H1 (cell line): Measurements from ENCODE around the gene NAGS. TPM values are rescaled to one million over a fixed set of nuclear protein-coding genes. Genes with fewer than 3 reads are reported as not detected.
A peak's percentile ranks its signal among the peaks of the same experiment; 100 is the strongest.

ENCODE experiments used
- CREB1 ChIP-seq: IDR thresholded peaks from 2 replicates; pipeline ENCODE4 v1.6.1; 2012; ENCODE audit warnings: inconsistent platforms
- EP300 ChIP-seq, 2 experiments: IDR thresholded peaks; 1 replicate in 1 of 2; 2 replicates in 1 of 2; pipeline ENCODE4 v1.6.1; 2011 to 2012; ENCODE audit warnings: low read depth in 2 of 2, low read length in 2 of 2, mild to moderate bottlenecking in 2 of 2, borderline replicate concordance in 1 of 2, inconsistent platforms in 1 of 2, moderate library complexity in 1 of 2
- GTF2F1 ChIP-seq: IDR thresholded peaks from 2 replicates; pipeline ENCODE4 v1.6.1; 2012; ENCODE audit warnings: low read depth, low read length, improper control_type of control experiment, borderline replicate concordance
- JUN ChIP-seq: IDR thresholded peaks from 2 replicates; pipeline ENCODE4 v1.6.1; 2011; ENCODE audit warnings: low read depth, mild to moderate bottlenecking, improper control_type of control experiment, low read length
- MAFK ChIP-seq: IDR thresholded peaks from 2 replicates; pipeline ENCODE4 v1.6.1; 2012; ENCODE audit warnings: low read depth, mild to moderate bottlenecking, improper control_type of control experiment, low read length
- PHF8 ChIP-seq: fragments of 200-600 bp; sonication (generic); conservative IDR thresholded peaks from 2 replicates; pipeline ENCODE4 v1.7.1; 2012; ENCODE audit warnings: low read depth, mild to moderate bottlenecking, inconsistent platforms, low read length, moderate library complexity
- SP4 ChIP-seq: IDR thresholded peaks from 2 replicates; pipeline ENCODE4 v1.6.1; 2012; ENCODE audit warnings: low read length, inconsistent platforms
- TCF12 ChIP-seq: IDR thresholded peaks from 2 replicates; pipeline ENCODE4 v1.6.1; 2011; ENCODE audit warnings: low read depth, mild to moderate bottlenecking, low read length
- YY1 ChIP-seq: IDR thresholded peaks from 2 replicates; pipeline ENCODE4 v1.6.1; 2011; ENCODE audit warnings: low read depth, mild to moderate bottlenecking, low read length
- ZNF274 ChIP-seq: IDR thresholded peaks from 2 replicates; pipeline ENCODE4 v1.7.0; 2012; ENCODE audit warnings: low read length, borderline replicate concordance; ENCODE audit errors: extremely low read depth
- polyA plus RNA-seq, 7 experiments: library from polyadenylated mRNA; depleted of rRNA in 3 of 7; stranded (reverse) in 5 of 7; unstranded in 2 of 7; fragments of >200 nt in 5 of 7; fragments of 200-250 nt in 2 of 7; gene quantifications; 1 replicate in 5 of 7; 2 replicates in 1 of 7; 4 replicates in 1 of 7; pipeline versions ENCODE4 v1.2.1 to v1.2.3, GENCODE V29; 2011 to 2013; ENCODE audit warnings: missing spikeins in 2 of 7, mixed read lengths in 2 of 7
- total RNA-seq: library from RNA; stranded (reverse); fragmentation: NEBNext Ultra II Directional; extraction: Animal tissue kit (Norgen Biotek cat#: 25700); gene quantifications from 2 replicates; pipeline ENCODE4 v1.2.1, GENCODE V29; 2021
- TF ChIP-seq, protein P1 (sequence below): fragments of 300-600 bp; sonication (generic); IDR thresholded peaks from 2 replicates; pipeline ENCODE4 v1.7.1; 2012; ENCODE audit warnings: low read length, moderate library complexity, mild to moderate bottlenecking, inconsistent platforms; ENCODE audit not compliant: insufficient replicate concordance

Gene NAGS
- total and polyA plus RNA-seq, 2 of the 8 experiments (the other 6 are each of a cell fraction or from before 2014, with no cell fraction given), result 4.0 to 5.1 TPM

DNA sequence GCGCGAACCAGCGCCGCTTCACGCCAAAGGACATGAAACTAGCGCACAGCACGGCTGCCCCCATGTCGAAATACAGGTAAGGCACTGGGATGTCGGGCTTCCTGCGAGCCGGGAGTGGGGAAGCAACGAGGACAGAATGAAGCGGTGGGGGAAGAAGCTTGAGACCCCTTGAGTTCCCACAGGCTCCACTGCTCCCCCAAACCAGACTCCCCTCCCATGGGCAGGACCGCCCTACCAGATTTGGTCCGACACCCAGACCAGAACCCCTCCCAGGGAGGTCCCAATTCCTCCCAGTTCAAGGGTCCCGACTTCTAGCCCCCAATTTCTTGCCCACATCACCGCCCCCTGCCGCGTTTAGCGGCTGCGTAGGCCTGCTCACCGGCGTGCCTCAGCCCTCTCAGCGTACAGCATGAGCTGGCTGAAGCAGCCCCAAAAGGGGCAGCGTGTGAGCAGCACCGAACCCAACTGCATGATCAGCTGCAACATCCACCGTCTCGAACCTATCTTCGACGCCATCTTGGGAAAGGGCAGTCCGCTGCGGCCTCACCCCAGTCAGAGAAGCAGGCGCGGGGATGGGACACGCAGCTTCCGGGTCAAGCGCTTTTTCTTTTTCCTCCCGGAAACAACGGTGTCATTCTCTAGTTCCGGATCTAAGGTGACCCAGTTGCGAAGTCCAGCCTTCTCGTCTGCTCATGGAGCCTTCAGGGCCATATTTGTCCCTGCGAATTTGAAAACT is 10.2 kb downstream of the NAGS start, which contains the start of gene TMEM101 (continued):
- TF ChIP-seq, protein P1, sequence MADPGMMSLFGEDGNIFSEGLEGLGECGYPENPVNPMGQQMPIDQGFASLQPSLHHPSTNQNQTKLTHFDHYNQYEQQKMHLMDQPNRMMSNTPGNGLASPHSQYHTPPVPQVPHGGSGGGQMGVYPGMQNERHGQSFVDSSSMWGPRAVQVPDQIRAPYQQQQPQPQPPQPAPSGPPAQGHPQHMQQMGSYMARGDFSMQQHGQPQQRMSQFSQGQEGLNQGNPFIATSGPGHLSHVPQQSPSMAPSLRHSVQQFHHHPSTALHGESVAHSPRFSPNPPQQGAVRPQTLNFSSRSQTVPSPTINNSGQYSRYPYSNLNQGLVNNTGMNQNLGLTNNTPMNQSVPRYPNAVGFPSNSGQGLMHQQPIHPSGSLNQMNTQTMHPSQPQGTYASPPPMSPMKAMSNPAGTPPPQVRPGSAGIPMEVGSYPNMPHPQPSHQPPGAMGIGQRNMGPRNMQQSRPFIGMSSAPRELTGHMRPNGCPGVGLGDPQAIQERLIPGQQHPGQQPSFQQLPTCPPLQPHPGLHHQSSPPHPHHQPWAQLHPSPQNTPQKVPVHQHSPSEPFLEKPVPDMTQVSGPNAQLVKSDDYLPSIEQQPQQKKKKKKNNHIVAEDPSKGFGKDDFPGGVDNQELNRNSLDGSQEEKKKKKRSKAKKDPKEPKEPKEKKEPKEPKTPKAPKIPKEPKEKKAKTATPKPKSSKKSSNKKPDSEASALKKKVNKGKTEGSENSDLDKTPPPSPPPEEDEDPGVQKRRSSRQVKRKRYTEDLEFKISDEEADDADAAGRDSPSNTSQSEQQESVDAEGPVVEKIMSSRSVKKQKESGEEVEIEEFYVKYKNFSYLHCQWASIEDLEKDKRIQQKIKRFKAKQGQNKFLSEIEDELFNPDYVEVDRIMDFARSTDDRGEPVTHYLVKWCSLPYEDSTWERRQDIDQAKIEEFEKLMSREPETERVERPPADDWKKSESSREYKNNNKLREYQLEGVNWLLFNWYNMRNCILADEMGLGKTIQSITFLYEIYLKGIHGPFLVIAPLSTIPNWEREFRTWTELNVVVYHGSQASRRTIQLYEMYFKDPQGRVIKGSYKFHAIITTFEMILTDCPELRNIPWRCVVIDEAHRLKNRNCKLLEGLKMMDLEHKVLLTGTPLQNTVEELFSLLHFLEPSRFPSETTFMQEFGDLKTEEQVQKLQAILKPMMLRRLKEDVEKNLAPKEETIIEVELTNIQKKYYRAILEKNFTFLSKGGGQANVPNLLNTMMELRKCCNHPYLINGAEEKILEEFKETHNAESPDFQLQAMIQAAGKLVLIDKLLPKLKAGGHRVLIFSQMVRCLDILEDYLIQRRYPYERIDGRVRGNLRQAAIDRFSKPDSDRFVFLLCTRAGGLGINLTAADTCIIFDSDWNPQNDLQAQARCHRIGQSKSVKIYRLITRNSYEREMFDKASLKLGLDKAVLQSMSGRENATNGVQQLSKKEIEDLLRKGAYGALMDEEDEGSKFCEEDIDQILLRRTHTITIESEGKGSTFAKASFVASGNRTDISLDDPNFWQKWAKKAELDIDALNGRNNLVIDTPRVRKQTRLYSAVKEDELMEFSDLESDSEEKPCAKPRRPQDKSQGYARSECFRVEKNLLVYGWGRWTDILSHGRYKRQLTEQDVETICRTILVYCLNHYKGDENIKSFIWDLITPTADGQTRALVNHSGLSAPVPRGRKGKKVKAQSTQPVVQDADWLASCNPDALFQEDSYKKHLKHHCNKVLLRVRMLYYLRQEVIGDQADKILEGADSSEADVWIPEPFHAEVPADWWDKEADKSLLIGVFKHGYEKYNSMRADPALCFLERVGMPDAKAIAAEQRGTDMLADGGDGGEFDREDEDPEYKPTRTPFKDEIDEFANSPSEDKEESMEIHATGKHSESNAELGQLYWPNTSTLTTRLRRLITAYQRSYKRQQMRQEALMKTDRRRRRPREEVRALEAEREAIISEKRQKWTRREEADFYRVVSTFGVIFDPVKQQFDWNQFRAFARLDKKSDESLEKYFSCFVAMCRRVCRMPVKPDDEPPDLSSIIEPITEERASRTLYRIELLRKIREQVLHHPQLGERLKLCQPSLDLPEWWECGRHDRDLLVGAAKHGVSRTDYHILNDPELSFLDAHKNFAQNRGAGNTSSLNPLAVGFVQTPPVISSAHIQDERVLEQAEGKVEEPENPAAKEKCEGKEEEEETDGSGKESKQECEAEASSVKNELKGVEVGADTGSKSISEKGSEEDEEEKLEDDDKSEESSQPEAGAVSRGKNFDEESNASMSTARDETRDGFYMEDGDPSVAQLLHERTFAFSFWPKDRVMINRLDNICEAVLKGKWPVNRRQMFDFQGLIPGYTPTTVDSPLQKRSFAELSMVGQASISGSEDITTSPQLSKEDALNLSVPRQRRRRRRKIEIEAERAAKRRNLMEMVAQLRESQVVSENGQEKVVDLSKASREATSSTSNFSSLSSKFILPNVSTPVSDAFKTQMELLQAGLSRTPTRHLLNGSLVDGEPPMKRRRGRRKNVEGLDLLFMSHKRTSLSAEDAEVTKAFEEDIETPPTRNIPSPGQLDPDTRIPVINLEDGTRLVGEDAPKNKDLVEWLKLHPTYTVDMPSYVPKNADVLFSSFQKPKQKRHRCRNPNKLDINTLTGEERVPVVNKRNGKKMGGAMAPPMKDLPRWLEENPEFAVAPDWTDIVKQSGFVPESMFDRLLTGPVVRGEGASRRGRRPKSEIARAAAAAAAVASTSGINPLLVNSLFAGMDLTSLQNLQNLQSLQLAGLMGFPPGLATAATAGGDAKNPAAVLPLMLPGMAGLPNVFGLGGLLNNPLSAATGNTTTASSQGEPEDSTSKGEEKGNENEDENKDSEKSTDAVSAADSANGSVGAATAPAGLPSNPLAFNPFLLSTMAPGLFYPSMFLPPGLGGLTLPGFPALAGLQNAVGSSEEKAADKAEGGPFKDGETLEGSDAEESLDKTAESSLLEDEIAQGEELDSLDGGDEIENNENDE, result no peak
- TF ChIP-seq MAFK, result peak; percentile 25; the same call in 1 of the 2 replicates
- TF ChIP-seq EP300 (IDR thresholded peaks at IDR 0.05; ENCODE audit: borderline replicate concordance in 1 of 2, low read depth in 2 of 2, low read length in 2 of 2), result peak in 1 of 2 experiments; percentile 65; a peak in 1 of 3 replicates
- peak; percentile 94 for TF ChIP-seq CREB1
- TF ChIP-seq ZNF274, result no peak
- TF ChIP-seq YY1, result peak; percentile 100
- peak; percentile 89 for TF ChIP-seq SP4
- no peak for TF ChIP-seq TCF12
- TF ChIP-seq PHF8, result peak; percentile 76
- TF ChIP-seq GTF2F1, result no peak
- peak; percentile 4; the same call in 1 of the 2 replicates for TF ChIP-seq JUN
